NCI-H128 (cell line): ENCODE measurements around the gene DEGS1.
A peak's percentile ranks its signal among the peaks of the same experiment; 100 is the strongest.
"Not testable (repeated sequence)": the region's sequence is repeated elsewhere in the genome, so short reads cannot be mapped to it uniquely, and the experiment has no call there.

Experiments
- DNase-seq: peaks from one replicate; lab custom pipeline; 2025; ENCODE audit not compliant: unreplicated experiment; lab: John Stamatoyannopoulos, UW

The DEGS1 gene

DNA sequence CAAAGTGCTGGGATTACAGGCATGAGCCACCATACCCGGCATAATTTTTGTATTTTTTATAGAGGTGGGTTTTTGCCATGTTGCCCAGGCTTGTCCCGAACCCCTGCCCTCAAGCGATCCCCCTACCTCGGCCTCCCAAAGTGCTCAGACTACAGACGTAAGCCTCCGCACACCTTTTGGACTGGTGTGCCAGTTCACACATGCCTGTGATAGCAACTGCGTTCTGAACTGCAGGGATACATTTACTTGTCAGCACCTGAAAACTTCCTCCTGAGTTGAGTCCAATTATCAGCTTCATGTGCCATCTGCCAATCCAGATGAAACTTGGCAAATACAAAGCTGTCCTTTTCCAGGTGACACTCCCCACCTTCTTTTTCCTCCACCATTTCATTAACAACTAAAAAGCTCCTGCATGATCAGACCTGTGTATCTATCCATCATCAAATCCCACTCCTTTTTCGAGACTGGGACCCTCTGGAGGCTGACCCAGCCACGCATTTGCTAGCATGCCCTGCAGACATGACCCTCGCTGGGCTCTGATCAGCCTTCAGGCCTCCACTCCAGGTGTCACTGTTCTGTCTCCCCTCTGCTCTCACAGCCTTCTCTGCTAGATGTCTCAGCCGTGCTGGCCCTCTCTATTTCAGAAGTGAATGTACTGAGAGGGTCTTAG is 2.1 kb upstream of the DEGS1 start:
- no peak for DNase-seq

DNA sequence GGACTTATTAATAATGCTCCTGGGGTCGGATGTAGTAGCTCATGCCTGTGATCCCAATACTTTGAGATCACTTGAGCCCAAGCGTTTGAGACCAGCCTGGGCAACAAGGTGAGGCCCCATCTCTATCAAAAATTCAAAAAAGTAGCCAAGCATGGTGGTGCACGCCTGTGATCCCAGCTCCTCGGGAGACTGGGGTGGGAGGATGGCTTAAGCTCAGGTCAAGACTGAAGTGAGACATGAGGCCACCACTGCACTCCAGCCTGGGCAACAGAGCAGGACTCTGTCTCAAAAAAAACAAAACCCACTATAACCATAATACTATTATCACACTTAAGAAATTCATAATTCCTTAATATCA is 1.6 kb upstream of the DEGS1 start:
- no peak for DNase-seq

DNA sequence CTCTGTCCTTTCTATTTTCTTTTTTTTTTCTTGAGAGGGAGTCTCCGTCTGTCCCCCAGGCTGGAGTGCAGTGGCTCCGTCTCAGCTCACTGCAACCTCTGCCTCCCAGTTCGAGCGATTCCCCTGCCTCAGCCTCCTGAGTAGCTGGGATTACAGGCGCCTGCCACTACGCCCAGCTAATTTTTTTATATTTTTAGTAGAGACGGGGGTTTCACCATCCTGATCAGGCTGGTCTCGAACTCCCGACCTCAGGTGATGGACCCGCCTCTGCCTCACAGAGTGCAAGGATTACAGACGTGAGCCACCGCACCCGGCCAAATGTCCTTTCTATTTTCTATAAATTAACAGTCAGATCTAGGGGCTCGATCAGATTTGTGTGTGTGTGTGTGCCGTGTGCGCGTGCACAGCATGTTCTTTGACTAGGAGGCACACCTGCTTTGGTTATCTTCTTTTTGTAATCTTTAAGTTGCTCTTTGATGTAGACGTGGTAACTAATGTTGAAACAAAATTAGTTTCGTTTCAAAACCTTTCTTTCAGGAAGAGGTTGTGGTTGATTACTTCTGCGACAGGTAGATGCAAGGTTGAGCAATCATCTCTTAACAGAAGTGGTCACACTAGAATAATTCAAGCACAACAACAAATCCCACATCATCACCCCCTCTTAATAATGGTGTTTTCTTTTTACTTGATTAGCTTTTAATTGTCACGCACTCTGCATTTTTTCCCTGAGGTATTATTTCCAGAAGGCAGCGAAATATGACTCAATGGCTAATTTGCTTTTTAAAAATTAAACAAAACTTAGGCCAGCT is 779 bp upstream of the DEGS1 start:
- no peak for DNase-seq

DNA sequence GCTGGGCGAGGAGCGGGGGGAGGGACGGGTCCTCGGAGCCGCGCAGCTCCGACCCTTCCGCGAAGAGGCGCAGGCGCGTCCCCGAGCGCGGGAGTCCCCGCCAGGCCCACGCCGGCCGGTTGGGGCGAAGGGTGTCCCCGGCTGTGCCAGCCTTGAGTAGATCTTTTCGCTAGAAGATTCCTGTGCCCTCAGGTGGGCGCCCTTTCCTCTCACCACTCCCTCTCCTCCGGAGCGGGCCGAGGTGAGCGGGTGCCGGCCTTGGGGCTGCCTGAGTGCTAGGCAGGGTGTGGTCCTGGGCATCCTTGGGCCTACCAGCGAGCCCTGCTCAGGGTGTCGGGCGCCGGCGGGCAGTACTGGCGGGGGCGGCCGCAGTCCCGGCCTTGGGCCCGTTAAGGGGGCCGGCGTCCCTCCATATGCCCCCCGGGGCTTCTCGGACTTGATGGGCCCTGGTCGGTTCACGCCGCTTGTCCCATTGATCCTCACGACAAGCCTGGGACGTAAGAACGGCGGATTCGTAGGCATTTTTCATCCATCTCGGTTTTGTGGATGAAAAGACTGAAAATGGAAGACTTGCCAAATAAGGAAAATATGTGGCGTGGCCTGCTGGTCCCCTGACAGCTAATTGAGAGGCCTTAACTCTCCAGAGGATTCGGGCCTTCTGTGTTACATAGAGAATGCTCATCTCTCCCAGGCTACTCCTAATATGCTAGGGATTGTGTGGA is 712 bp downstream of the DEGS1 start:
- peak; percentile 37 for DNase-seq

DNA sequence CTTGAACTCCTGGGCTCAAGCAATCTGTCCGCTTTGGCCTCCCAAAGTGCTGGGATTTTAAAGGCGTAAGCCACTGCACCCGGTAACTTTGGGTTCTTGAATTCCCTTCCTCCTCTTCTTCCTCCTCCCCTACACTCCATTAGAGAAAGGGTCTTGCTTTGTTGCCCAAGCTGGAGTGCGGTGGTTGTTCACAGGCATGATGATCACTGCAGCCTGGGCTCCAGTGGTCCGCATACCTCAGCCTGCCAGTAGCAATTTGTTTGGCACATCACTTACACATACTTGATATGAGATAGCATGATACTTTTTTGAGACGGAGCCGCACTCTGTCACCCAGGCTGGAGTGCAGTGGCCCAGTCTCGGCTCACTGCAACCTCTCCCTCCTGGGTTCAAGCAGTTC is 2.2 kb downstream of the DEGS1 start:
- DNase-seq, result no peak

DNA sequence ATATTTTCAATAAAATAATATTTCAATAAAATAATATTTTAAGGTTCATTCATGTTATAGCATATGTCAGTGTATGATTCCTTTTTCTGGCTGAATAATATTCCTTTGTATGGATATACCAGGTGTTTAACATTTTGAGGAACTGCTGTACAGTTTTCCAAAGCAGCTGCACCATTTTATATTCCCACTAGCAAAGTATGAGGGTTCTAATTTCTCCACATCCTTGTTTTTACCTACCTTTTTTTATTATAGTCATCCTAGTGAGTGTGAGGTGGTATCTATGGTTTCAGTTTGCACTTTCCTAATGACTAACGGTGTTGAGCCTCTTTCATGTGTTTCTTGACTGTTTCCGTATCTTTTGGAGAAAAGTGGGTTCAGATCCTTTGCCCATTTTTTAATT is 5.2 kb downstream of the DEGS1 start:
- DNase-seq, result no peak

DNA sequence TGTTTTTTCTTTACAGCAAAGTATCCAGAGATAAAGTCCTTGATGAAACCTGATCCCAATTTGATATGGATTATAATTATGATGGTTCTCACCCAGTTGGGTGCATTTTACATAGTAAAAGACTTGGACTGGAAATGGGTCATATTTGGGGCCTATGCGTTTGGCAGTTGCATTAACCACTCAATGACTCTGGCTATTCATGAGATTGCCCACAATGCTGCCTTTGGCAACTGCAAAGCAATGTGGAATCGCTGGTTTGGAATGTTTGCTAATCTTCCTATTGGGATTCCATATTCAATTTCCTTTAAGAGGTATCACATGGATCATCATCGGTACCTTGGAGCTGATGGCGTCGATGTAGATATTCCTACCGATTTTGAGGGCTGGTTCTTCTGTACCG is 6.5 kb downstream of the DEGS1 start:
- no peak for DNase-seq

DNA sequence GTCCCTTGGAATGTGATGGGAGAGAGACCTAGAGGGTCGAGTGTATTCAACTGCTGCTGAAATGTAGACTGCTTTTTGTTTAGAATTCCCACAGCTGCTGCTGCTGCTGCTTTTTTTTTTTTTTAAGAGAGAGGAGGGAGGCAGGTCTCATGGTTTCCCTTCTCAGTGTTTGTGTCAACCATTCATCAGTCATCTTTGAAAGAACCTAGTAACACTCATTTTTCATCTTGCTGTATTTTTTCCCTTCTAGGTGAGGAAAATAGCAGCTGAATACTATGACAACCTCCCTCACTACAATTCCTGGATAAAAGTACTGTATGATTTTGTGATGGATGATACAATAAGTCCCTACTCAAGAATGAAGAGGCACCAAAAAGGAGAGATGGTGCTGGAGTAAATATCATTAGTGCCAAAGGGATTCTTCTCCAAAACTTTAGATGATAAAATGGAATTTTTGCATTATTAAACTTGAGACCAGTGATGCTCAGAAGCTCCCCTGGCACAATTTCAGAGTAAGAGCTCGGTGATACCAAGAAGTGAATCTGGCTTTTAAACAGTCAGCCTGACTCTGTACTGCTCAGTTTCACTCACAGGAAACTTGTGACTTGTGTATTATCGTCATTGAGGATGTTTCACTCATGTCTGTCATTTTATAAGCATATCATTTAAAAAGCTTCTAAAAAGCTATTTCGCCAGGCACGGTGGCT is 9.2 kb downstream of the DEGS1 start:
- DNase-seq, result no peak

DNA sequence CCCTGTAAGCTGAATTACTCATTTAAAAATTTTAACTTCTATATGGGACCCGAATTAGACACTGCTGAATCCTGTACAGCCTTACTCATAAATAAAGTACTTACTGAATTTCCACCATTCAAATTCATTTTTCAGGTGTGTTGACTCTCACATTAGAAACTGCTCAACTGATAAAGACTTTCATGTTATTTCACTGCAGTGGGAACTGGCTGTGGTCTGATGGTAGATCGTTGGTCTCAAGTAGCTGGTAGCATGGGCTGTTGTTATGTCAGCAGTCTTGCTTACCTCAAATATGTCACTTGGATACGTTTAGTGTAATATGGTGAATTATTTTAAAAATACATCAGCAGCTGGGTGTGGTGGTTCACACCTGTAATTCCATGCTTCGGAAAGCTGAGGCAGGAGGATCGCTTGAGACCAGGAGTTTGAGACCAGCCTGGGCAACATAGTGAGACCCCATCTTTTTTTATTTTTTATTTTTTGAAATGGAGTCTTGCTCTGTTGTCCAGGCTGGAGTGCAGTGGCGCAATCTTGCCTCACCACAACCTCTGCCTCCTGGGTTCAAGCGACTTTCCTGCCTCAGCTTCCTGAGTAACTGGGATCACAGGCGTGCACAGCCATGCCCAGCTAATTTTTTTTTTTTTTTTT is 10.4 kb downstream of the DEGS1 start:
- no peak for DNase-seq

DNA sequence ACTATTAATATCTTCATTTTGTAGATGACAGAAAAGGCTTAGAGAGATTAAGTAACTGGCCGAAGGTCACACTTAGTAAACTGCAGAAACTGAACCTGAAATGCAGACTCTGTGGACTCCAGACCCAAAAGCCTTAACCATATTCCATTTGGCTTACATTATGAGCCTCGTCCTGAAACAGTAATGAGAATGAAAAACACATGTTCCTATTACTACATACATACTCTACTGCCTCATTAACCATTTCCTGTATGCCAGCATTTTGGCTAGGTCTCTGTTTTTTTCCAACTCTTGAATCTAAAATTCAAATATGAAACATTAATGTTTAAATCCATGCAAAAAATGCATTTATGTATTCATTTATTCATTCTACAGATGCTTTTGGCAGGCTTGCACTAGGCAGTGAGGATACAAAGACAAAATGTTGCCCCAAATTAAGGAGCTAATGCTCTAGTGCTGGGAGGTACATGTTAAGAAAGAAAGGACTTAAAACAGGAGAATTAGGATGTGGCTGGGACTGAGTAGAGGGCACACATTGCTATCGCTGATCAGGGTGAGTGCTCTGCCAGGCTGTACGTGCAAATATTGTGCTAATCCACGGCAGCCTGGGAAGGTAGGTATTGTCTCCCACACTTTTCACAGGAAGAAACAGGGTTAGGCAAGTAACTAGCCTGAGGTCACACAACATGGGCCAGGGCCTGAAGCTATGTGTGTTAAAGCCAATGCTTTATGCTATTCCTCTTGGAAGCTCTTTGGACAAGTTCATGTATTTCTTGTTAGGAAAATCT is 14.0 kb downstream of the DEGS1 start:
- no peak for DNase-seq

DNA sequence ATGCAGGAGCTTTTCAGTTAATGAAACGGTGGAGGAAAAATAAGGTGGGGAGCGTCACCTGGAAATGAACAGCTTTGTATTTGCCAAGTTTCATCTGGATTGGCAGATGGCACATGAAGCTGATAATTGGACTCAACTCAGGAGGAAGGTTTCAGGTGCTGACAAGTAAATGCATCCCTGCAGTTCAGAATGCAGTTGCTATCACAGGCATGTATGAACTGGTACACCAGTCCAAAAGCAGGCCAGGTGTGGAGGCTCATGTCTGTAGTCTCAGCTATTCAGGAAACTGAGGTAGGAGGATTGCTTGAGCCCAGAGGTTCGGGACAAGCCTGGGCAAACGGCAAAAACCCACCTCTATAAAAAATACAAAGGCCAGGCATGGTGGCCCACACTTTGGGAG is 15.5 kb downstream of the DEGS1 start:
- DNase-seq, result no peak

DNA sequence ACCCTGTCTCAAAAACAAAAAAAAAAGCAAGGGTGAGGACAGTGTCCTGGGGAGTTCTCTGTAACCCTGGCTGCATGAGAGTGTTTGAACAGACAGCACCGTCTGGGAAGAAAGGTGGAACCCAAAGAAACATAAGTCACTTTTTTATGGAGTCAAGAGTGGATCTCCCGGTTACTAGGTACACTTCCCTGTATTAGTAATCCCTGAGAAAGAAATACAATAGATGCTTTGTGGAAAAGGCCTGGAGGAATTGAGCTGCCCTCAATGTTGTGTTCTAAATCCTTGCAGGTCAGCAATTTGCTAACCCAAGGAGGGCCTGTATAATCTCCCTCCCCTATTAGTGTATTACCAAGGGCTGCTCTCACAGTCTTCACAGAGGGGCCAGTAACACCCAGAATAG is 16.6 kb downstream of the DEGS1 start:
- DNase-seq, result no peak

DNA sequence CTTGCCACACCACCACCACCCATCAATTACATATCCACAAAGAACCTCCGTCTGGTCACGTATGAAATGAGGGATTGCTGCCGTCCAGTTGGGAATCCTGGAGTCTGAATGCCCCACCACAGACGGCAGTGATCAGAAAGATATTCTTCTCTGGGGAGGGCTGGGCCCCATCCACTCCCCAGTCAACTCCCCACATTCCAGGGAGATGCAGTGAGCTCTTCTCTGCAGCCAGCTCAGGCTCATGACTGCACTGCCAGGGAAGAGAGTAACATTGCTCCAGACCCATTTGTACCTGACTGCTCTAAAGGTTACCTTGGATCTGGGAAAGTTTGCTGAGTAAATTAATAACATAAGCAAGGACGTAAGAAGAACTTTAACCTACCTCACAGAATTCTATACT is 18.3 kb downstream of the DEGS1 start:
- DNase-seq, result no peak

DNA sequence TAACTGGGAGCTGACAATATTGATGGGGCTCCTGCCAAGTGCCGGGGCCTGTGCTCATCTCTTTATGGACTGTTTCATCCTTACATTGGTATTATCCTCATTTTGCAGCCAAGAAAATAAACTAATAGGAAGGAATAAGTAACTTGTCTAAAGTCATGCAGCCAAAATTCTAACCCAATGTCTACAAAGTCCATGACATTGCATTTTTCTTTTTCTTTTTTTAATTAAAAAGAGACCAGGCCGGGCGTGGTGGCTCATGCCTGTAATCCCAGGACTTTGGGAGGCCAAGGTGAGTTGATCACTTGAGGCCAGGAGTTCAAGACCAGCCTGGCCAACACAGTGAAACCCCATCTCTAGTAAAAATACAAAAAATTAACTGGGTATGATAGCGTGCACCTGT is 18.8 kb downstream of the DEGS1 start:
- no peak for DNase-seq

DNA sequence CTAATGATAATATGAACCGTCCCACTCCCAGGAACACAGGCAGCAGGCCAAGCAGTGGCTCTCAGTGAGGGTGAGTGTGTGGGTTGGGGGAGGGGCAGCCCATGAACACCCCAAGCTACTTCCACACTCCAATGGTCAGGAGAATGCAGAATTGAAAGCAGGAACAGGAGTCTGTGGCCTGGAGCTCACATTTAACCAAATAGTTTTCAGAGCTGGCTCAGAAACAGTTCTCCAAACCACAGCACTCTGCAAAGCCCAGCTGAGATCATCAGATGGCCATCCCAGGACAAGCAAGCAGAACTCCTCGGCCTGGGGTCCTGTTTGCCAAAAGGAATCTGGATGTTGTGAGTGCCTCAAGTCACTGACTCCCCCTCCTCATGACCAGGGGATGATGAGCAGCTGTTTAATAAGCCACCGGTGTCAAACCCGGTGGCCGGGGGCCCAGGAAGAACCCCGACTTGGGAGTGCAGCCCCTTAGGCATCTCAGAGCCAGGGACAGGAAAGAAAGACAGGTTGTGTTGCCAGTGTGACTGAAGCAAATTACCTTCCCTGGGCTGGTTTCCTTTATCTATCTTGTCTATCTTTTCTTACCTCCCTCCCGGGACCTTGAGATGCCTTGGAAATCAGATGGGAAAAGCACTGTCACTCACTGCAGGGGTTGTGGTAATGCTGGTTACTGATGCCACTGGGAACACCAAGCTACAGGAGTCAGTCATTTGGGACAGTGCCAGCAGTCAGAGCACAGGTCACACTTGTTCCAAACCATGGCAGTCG is 20.4 kb downstream of the DEGS1 start:
- DNase-seq, result peak; percentile 3

DNA sequence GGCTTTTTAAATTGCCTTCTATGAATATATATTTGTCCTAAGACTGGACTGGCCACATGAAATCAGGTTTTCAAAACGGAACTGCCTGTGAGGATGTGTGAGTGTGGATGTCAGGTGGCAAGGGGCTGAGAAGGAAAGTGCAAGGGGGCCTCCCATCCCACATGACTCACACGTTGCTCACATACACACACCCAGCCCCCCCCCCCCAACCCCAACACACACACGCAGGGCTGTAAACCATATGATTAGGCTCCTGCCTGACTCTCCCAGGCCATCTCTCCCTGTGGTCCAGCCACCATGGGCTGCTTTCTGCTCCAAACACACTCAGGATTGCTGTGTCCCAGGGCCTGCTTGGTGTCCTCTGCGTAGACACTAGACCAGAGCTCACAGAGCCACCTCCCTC is 22.4 kb downstream of the DEGS1 start:
- DNase-seq, result peak; percentile 4

DNA sequence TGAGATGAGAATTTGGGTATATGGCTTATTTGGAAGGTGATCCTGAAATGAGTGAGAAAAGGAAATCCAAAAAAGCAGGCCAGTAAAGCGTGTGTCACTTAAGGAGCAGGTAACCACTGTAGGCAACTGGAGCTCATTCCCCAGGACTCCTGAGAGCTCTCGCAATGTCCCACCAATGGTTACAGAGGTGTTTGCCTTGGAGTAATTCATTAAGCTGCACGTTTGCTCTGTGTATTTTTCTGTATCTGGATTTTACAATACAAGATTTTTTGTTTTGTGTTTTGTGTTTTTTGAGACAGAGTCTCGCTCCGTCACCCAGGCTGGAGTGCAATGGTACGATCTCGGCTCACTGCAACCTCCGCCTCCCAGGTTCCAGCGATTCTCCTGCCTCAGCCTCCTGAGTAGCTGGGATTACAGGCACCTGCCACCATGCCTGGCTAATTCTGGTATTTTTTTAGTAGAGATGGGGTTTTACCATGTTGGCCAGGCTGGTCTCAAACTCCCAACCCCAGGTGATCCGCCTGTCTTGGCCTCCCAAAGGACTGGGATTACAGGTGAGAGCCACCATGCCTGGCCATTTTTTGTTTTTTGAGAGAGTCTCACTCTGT is 23.0 kb downstream of the DEGS1 start:
- DNase-seq, result not testable (repeated sequence)

DNA sequence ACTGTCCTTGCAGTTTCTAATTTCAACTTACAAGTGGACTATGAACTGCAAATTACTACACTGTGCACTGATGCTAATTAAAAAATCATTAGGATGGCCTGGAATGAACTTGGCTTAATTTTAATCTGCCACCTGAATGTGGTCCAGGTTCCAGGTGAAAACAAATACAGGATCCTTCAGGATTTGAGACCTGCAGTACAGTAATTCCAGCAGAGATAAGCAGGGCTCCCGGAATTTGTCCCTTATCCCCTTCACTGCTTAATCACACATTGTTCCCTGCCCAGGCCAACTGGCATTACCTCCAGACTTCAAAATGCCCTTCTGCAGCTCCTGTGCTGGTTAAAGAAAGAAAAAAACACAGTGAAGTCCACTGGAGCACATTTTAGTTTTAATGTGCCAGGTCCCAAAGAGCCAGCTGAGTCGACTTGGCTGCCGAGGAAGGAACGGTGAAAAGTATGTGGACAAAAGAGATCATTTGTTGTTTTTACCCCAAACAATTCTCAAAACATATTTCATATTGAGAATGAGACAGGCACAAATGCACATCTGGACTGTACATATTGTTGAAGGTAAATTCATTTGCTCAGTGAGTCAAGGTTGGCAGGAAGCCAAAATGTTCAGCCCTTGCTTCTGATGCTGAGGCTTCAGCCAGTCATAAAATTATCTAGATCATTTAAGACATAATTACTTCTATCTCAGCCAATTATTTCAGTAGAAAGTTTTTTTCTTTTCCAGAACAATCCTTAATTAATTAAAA is 28.3 kb downstream of the DEGS1 start:
- DNase-seq, result peak; percentile 10
